Measurements from ENCODE around the gene ASTN1. TPM values are rescaled to one million over a fixed set of nuclear protein-coding genes. Genes with fewer than 3 reads are reported as not detected.

Gene ASTN1
- total RNA-seq, 1 experiment from 2014 or later: 0.42 TPM

- H3K27me3 ChIP-seq (ENCODE audit: insufficient read depth, low read length): peaks cover 22% of the 10 kb centered on the region
Observed at GRCh38 chr1:176820391-176821031, 344.0 kb downstream of the ASTN1 start.

More at GRCh38 chr1:176820391-176821031, 344.0 kb downstream of the ASTN1 start:
- Histone ChIP-seq H2AFZ (ENCODE audit: low read depth, low read length, poor library complexity, severe bottlenecking) (no peak overlapping the region), H3K4me2 (ENCODE audit: low read length) (no peak overlapping the region), H3K4me1 (ENCODE audit: control insufficient read depth in 1 of 2, insufficient read depth in 2 of 2, low read length in 2 of 2) (no peaks in the 10 kb centered on the region), H3K4me3 (replicated peaks in 1 of 2; ENCODE audit: low read depth in 1 of 2, low read length in 2 of 2) (no peak overlapping the region), H4K20me1 (ENCODE audit: insufficient read depth) (no peaks in the 10 kb centered on the region), H3K27ac (ENCODE audit: low read depth, low read length) (no peak overlapping the region), H3K79me2 (ENCODE audit: insufficient read depth, low read length) (no peaks in the 10 kb centered on the region), H3K9ac (ENCODE audit: low read length) (no peak overlapping the region), H3K9me3 (ENCODE audit: control insufficient read depth in 1 of 2, insufficient read depth in 1 of 2, low read depth in 1 of 2, low read length in 2 of 2) (no peaks in the 10 kb centered on the region), H3K9me2 (ENCODE audit: insufficient read depth) (no peaks in the 10 kb centered on the region), H3K36me3 (ENCODE audit: control insufficient read depth in 1 of 2, insufficient read depth in 2 of 2, low read length in 2 of 2) (no peaks in the 10 kb centered on the region)
- CTCF ChIA-PET: no interaction called here
- ATAC-seq (no peak), DNase-seq (ENCODE audit: low read depth, low spot score) (no peak)
- POLR2A ChIA-PET: no interaction called here
- TF ChIP-seq EZH2phosphoT487 (IDR thresholded peaks at IDR 0.05; ENCODE audit: borderline replicate concordance) (no peak), CEBPB (IDR thresholded peaks at IDR 0.05; ENCODE audit: low read depth) (no peak), SIN3A (IDR thresholded peaks at IDR 0.05; ENCODE audit: low read depth) (no peak), POLR2A (IDR thresholded peaks at IDR 0.05; ENCODE audit: borderline replicate concordance, extremely low read depth, insufficient read depth, insufficient read length) (no peak), FOSL1 (IDR thresholded peaks at IDR 0.05; ENCODE audit: low read depth) (no peak), YY1 (IDR thresholded peaks at IDR 0.05; ENCODE audit: extremely low read depth, insufficient replicate concordance, low read depth, low read length) (no peak), POLR2AphosphoS5 (IDR thresholded peaks at IDR 0.05; ENCODE audit: low read depth, low read length) (no peak), TCF7L2 (IDR thresholded peaks at IDR 0.05; ENCODE audit: borderline replicate concordance, extremely low read depth, insufficient read depth, insufficient read length) (no peak), ZBTB33 (IDR thresholded peaks at IDR 0.05; ENCODE audit: extremely low read depth, insufficient replicate concordance, low read length) (no peak), SP1 (IDR thresholded peaks at IDR 0.05; ENCODE audit: low read depth) (no peak), CBX3 (IDR thresholded peaks at IDR 0.05; ENCODE audit: low read depth) (no peak), SRF (IDR thresholded peaks at IDR 0.05; ENCODE audit: low read depth) (no peak), JUND (IDR thresholded peaks at IDR 0.05) (no peak), RAD21 (IDR thresholded peaks at IDR 0.05; ENCODE audit: low read depth) (no peak), ZNF274 (IDR thresholded peaks at IDR 0.05; ENCODE audit: low read depth, low read length) (no peak), EGR1 (IDR thresholded peaks at IDR 0.05; ENCODE audit: low read depth) (no peak), ATF3 (IDR thresholded peaks at IDR 0.05) (no peak), ELF1 (IDR thresholded peaks at IDR 0.05; ENCODE audit: borderline replicate concordance, low read depth) (no peak), CTCF (IDR thresholded peaks at IDR 0.05 in 2 of 3, conservative IDR thresholded peaks at IDR 0.05 in 1 of 3; ENCODE audit: borderline replicate concordance in 1 of 3, insufficient read depth in 1 of 3, low read depth in 2 of 3, low read length in 2 of 3) (no peak)
- intact Hi-C loops (cut with micrococcal nuclease): no loop called here
- no TSS peak for BruUV-seq (replicated peaks)
- RAD21 ChIA-PET (ENCODE audit: low non-redundant PET in 1 of 2, low total read pairs in 2 of 2, uncharacterized antibody in 2 of 2, unreplicated experiment in 2 of 2): no interaction called here

Measured in HCT116 (cell line).